A549 (cell line): ENCODE data around the gene ZFP92.

Experiments
- CEBPB ChIP-seq, 2 experiments: fragments of >200 bp in 1 of 2; sonication (Bioruptor Twin) in 1 of 2; formaldehyde crosslinking in 1 of 2; IDR thresholded peaks; 2 replicates each; pipeline ENCODE4 v1.6.1; 2012 to 2016
- CHD4 ChIP-seq: fragments of 200-600 bp; sonication (generic); IDR thresholded peaks from 2 replicates; pipeline ENCODE4 v1.6.1; 2016; ENCODE audit warnings: antibody characterized with exemption, mild to moderate bottlenecking, borderline replicate concordance
- CTCF ChIP-seq: fragments of >200 bp; sonication (Bioruptor Twin); formaldehyde crosslinking; IDR thresholded peaks from 3 replicates; pipeline ENCODE4 v1.5.1; 2016
- EP300 ChIP-seq, 2 experiments: fragments of >200 bp; sonication (Bioruptor Twin); formaldehyde crosslinking; IDR thresholded peaks; 2 replicates in 1 of 2; 3 replicates in 1 of 2; pipeline ENCODE4 v1.6.1; 2016 to 2017
- ESRRA ChIP-seq: fragments of 150-350 bp; IDR thresholded peaks from 2 replicates; pipeline ENCODE4 v1.6.1; 2014; ENCODE audit warnings: mild to moderate bottlenecking, low read length, borderline replicate concordance
- HES2 ChIP-seq: fragments of >200 bp; sonication (Bioruptor Twin); formaldehyde crosslinking; IDR thresholded peaks from 2 replicates; pipeline ENCODE4 v1.6.1; 2016
- MAZ ChIP-seq: fragments of 150-350 bp; IDR thresholded peaks from 2 replicates; pipeline ENCODE4 v1.6.1; 2014; ENCODE audit warnings: antibody characterized with exemption, low read depth, low read length, borderline replicate concordance
- POLR2AphosphoS2 ChIP-seq: conservative IDR thresholded peaks from 2 replicates; pipeline ENCODE4 v1.6.1; 2012; ENCODE audit warnings: low read length, improper control_type of control experiment, inconsistent platforms
- USF2 ChIP-seq: fragments of 450-650 bp; IDR thresholded peaks from 2 replicates; pipeline ENCODE4 v1.6.1; 2014; ENCODE audit warnings: antibody characterized with exemption

GRCh38 chrX:153455571-153455970 lies 44.3 kb downstream of the ZFP92 start:
- TF ChIP-seq CEBPB (IDR thresholded peaks at IDR 0.05) (no peak), MAZ (no peak), CHD4 (no peak), CTCF (no peak), ESRRA (no peak), HES2 (no peak), POLR2AphosphoS2 (no peak), USF2 (no peak), EP300 (IDR thresholded peaks at IDR 0.05) (no peak)
